Measurements from ENCODE around the gene LENG9.
A peak's percentile ranks its signal among the peaks of the same experiment; 100 is the strongest.
"Not testable (repeated sequence)": the region's sequence is repeated elsewhere in the genome, so short reads cannot be mapped to it uniquely, and the experiment has no call there.

Gene LENG9

GRCh38 chr19:54463531-54464043 is at the start of gene LENG9:
TSS of gene LENG9 (minus strand) at chr19:54463778. CDS start at chr19:54463526, 252 bp downstream.
- DNase-seq, result peak; percentile 93 to 98

GRCh38 chr19:54509200-54509940 is 45.8 kb upstream of the LENG9 start:
- DNase-seq, result not testable (repeated sequence)

- DNase-seq, result not testable (repeated sequence)
These were observed 44.9 kb upstream of the LENG9 start for GRCh38 chr19:54508487-54508886.

GRCh38 chr19:54507824-54508223 is 44.2 kb upstream of the LENG9 start:
- DNase-seq, result no peak

- not testable (repeated sequence) for DNase-seq
These were observed 43.6 kb upstream of the LENG9 start for GRCh38 chr19:54507038-54507717.

- DNase-seq, result no peak
These were observed 42.5 kb upstream of the LENG9 start for GRCh38 chr19:54506079-54506478.

- DNase-seq, result not testable (repeated sequence)
These were observed 42.0 kb upstream of the LENG9 start for GRCh38 chr19:54505542-54505941.

GRCh38 chr19:54502518-54503048 is 39.0 kb upstream of the LENG9 start, which contains the start of gene LAIR2:
TSS of gene LAIR2 (plus strand) at chr19:54502831. CDS start at chr19:54502919, 88 bp downstream.
- no peak for DNase-seq

- not testable (repeated sequence) for DNase-seq
These were observed 34.8 kb upstream of the LENG9 start for GRCh38 chr19:54498451-54498772.

GRCh38 chr19:54497747-54498450 is 34.3 kb upstream of the LENG9 start:
- not testable (repeated sequence) for DNase-seq

- not testable (repeated sequence) for DNase-seq
These were observed 31.7 kb upstream of the LENG9 start for GRCh38 chr19:54495284-54495683.

- no peak for DNase-seq
These were observed 30.5 kb upstream of the LENG9 start for GRCh38 chr19:54493967-54494585.

- DNase-seq, result not testable (repeated sequence)
These were observed 29.5 kb upstream of the LENG9 start for GRCh38 chr19:54493056-54493455.

GRCh38 chr19:54492568-54492967 is 29.0 kb upstream of the LENG9 start:
- no peak for DNase-seq

- DNase-seq, result no peak
These were observed 26.2 kb upstream of the LENG9 start for GRCh38 chr19:54489766-54490165.

GRCh38 chr19:54489341-54489740 is 25.8 kb upstream of the LENG9 start:
- DNase-seq, result no peak

- no peak for DNase-seq
These were observed 22.3 kb upstream of the LENG9 start for GRCh38 chr19:54485851-54486250.

GRCh38 chr19:54484451-54484850 is 20.9 kb upstream of the LENG9 start:
- no peak for DNase-seq

- DNase-seq, result no peak
These were observed 19.3 kb upstream of the LENG9 start for GRCh38 chr19:54482889-54483288.

- peak; percentile 26 to 31 for DNase-seq
These were observed 17.9 kb upstream of the LENG9 start for GRCh38 chr19:54481326-54481930.

GRCh38 chr19:54480051-54480450 is 16.5 kb upstream of the LENG9 start:
- no peak for DNase-seq

GRCh38 chr19:54478677-54479266 is 15.2 kb upstream of the LENG9 start:
- peak; percentile 22 to 27 for DNase-seq

Measured in bone marrow (tissue), 2 donors.